H1 (cell line): ENCODE results near the gene THAP4. TPM values are rescaled to one million over a fixed set of nuclear protein-coding genes. Genes with fewer than 3 reads are reported as not detected.

ENCODE experiments used
- PHF8 ChIP-seq: fragments of 200-600 bp; sonication (generic); conservative IDR thresholded peaks from 2 replicates; pipeline ENCODE4 v1.7.1; 2012; ENCODE audit warnings: low read depth, mild to moderate bottlenecking, inconsistent platforms, low read length, moderate library complexity
- polyA plus RNA-seq, 7 experiments: library from polyadenylated mRNA; depleted of rRNA in 3 of 7; stranded (reverse) in 5 of 7; unstranded in 2 of 7; fragments of >200 nt in 5 of 7; fragments of 200-250 nt in 2 of 7; gene quantifications; 1 replicate in 5 of 7; 2 replicates in 1 of 7; 4 replicates in 1 of 7; pipeline versions ENCODE4 v1.2.1 to v1.2.3, GENCODE V29; 2011 to 2013; ENCODE audit warnings: missing spikeins in 2 of 7, mixed read lengths in 2 of 7
- total RNA-seq: library from RNA; stranded (reverse); fragmentation: NEBNext Ultra II Directional; extraction: Animal tissue kit (Norgen Biotek cat#: 25700); gene quantifications from 2 replicates; pipeline ENCODE4 v1.2.1, GENCODE V29; 2021
- TF ChIP-seq, protein P1 (sequence below), 3 experiments: IDR thresholded peaks; 1 replicate in 2 of 3; 2 replicates in 1 of 3; pipeline versions ENCODE4 v1.5.1 to v1.6.1; 2011; ENCODE audit warnings: low read length in 3 of 3, mild to moderate bottlenecking in 3 of 3, inconsistent platforms in 2 of 3, low read depth in 1 of 3, moderate library complexity in 1 of 3; ENCODE audit not compliant: insufficient read depth in 1 of 3; ENCODE audit errors: control extremely low read depth in 1 of 3

The THAP4 gene
- total and polyA plus RNA-seq, 2 of the 8 experiments (the other 6 are each of a cell fraction or from before 2014, with no cell fraction given), result 78.9 to 83.6 TPM

DNA sequence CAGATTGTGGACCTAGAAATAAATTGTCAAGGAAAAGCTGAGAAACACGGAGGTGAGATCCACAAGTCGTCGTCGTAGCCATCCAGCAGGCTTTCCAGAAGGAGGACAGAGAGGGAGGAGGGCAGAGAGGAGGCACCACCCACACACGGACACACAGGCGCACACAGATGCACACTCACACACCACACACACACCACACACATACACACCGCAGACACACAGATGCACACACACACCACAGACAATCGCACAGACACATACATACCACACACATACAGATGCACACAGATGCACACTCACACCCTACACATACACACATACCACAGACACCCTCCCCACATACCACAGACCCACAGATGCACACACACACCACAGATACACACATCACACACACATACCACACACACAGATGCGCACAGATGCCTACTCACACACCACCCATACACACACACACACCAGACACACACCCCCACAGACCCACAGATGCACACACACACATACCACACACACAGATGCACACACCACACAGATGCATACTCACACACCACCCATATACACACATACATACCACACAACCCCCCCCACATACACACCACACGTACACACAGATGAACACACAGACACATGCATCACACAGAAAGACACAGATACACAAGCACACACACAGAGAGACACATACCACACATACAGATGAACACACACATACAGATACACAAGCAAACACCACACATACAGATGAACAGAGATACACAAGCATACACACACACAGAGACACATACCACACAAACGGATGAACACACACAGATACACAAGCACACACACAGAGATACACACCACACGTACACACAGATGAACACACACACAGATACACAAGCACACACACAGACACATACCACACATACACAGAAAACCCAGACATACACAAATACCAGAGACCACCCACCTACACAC, 91.2 kb downstream of the THAP4 start (continued):
- TF ChIP-seq, protein P1, sequence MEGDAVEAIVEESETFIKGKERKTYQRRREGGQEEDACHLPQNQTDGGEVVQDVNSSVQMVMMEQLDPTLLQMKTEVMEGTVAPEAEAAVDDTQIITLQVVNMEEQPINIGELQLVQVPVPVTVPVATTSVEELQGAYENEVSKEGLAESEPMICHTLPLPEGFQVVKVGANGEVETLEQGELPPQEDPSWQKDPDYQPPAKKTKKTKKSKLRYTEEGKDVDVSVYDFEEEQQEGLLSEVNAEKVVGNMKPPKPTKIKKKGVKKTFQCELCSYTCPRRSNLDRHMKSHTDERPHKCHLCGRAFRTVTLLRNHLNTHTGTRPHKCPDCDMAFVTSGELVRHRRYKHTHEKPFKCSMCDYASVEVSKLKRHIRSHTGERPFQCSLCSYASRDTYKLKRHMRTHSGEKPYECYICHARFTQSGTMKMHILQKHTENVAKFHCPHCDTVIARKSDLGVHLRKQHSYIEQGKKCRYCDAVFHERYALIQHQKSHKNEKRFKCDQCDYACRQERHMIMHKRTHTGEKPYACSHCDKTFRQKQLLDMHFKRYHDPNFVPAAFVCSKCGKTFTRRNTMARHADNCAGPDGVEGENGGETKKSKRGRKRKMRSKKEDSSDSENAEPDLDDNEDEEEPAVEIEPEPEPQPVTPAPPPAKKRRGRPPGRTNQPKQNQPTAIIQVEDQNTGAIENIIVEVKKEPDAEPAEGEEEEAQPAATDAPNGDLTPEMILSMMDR (IDR thresholded peaks at IDR 0.05; ENCODE audit: control extremely low read depth in 1 of 3, insufficient read depth in 1 of 3, low read depth in 1 of 3, low read length in 3 of 3), result no peak
- no peak for TF ChIP-seq PHF8
